Naive thymus-derived CD8-positive, alpha-beta T cell (primary cell): Measurements from ENCODE around the gene MARK4. TPM values are rescaled to one million over a fixed set of nuclear protein-coding genes. Genes with fewer than 3 reads are reported as not detected.

ENCODE experiments used
- ATAC-seq, 2 donors: fragments of 150-1000 bp; cut with Tn5 transposase in 1 of 2; sonication (Bioruptor Pico), chemical (Tn5 transposase) in 1 of 2; 1 replicate in 1 of 2; 2 replicates in 1 of 2; pipeline ENCODE4 v1.10.0; 2021; ENCODE audit warnings: mild to moderate bottlenecking in 2 of 2, moderate library complexity in 2 of 2
- POLR2A ChIA-PET: fragments of 350-600 bp; sonication (Branson Sonifier 250); formaldehyde crosslinking; loops from one replicate; lab custom pipeline; 2021; ENCODE audit warnings: antibody characterized with exemption; lab: Charles Lee
- DNase-seq, 10 donors: peaks; one replicate each; pipeline versions ENCODE4 v3.0.0 to v3.0.0-alpha.2; 2020 to 2022
- H3K27ac Mint-ChIP-seq, 10 donors: one replicate each; pipeline ENCODE4 v1.8.0; 2020 to 2022; ENCODE audit warnings: mild to moderate bottlenecking in 10 of 10, mixed read lengths in 10 of 10, moderate library complexity in 4 of 10, inconsistent platforms in 1 of 10
- H3K27me3 Mint-ChIP-seq, 5 donors: one replicate each; pipeline ENCODE4 v1.8.0; 2021 to 2022; ENCODE audit warnings: mixed read lengths in 5 of 5
- H3K36me3 Mint-ChIP-seq, 3 donors: one replicate each; pipeline ENCODE4 v1.8.0; 2020 to 2022; ENCODE audit warnings: mixed read lengths in 3 of 3, mild to moderate bottlenecking in 2 of 3, inconsistent platforms in 1 of 3
- H3K4me1 Mint-ChIP-seq, 4 donors: one replicate each; pipeline ENCODE4 v1.8.0; 2021 to 2022; ENCODE audit warnings: mixed read lengths in 4 of 4
- H3K4me3 Mint-ChIP-seq, 10 donors: one replicate each; pipeline ENCODE4 v1.8.0; 2020 to 2022; ENCODE audit warnings: mild to moderate bottlenecking in 10 of 10, mixed read lengths in 10 of 10, moderate library complexity in 6 of 10, inconsistent platforms in 1 of 10
- H3K9me3 Mint-ChIP-seq, 9 donors: one replicate each; pipeline ENCODE4 v1.8.0; 2020 to 2022; ENCODE audit warnings: mixed read lengths in 9 of 9, mild to moderate bottlenecking in 3 of 9, inconsistent platforms in 1 of 9, moderate library complexity in 1 of 9
- polyA plus RNA-seq, 3 donors: library from polyadenylated mRNA; unstranded; fragments of 300-500 nt; fragmentation: Illumina TruSeq; gene quantifications; one replicate each; pipeline ENCODE4 v1.2.3, GENCODE V29; 2021
- total RNA-seq, 8 experiments: library from RNA in 2 of 8; stranded (reverse) in 2 of 8; gene quantifications; one replicate each; pipeline ENCODE4 v1.2.3 and lab custom pipeline; 2021 to 2026

MARK4 gene
- total and polyA plus RNA-seq, 5 experiments from 2014 or later = 0.79 to 24.9 (median 0.95) TPM

DNA sequence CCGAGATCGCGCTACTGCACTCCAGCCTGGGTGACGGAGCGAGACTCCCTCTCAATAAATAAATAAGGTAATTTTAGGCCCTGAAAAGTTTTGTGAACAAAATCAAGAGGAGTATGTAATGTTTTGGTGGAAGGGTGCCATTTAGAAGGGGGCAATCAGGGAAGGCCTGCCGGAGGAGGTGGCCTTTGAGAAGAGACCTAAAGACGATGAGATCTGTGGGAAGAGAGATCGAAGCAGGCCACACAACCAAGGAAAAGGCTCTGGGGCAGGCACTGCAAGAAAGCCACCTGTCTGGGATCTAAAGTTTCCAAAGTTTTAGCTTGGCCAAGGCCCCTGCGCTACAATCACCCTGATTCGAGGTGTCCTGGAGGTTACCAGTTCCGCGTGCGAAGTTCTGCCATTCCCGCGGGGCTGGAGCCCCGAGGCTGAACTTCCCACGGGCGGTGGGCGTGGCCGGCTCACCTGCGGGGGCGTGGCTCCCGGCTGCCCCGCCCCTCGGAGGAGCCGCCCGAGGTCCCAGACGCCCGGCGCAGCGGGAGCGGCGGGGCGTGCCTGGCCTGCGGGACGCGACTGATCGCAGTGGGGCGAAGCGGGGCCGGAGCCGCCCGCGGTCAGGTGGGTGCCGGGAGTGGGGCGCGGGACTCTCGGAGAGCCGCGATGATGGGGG is 89.3 kb downstream of the MARK4 start, which contains the start of gene KLC3:
Gene KLC3, plus strand, starts transcription at position 519 of the 667 bp plus-strand sequence. CDS start 4,792 bp downstream, outside the sequence.
- Mint-ChIP-seq H3K27ac (no peak within 1 kb of the TSS), H3K27me3 (peaks cover 15 to 39% (median 22%) of the 10 kb centered on the region in 5 donors), H3K4me3 (peak within 1 kb of the TSS; percentile 12 to 85 (median 65)), H3K9me3 (no peaks in the 10 kb centered on the region), H3K4me1 (peaks cover 5 to 9% (median 8%) of the 10 kb centered on the region in 4 donors), H3K36me3 (no peaks in the 10 kb centered on the region)
- POLR2A ChIA-PET = no interaction called here
- ATAC-seq = peak; percentile 51 to 56
- peak in 8 of 10 donors; percentile 18 to 52 (median 37) for DNase-seq

DNA sequence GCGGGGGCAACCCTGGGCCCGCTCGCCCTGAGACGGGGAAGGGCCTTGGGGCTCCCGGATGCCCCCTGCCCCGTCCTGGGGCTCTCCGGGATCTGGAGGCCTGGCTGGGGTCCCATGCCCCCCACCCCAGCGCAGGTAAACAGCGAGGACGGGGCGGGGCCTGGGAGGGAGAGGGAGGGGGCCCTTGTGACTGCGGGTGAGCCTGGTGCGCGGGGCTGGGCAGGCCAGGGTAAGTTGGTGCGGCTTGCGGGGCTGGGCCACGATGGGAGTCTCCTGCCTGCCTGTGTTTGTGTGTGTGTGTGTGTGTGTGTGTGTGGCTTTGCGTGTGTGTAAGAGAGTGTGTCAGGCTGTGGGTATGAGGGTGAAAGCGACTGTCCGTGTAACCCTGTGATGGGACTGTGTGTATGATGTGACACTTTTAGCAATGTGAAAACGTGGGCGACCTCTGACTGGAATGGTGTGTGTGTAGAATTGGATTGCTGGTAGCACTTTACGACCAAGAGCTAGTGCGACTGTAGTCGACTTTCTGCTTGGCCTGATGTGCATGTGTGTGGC is 89.9 kb downstream of the MARK4 start:
- H3K27me3 Mint-ChIP-seq = peaks cover 17 to 43% (median 24%) of the 10 kb centered on the region in 5 donors
- ATAC-seq (peak; percentile 34 to 44), DNase-seq (peak in 1 of 10 donors; percentile 5)
- no peaks in the 10 kb centered on the region for H3K36me3 Mint-ChIP-seq
- POLR2A ChIA-PET = no interaction called here
- H3K27ac Mint-ChIP-seq = no peak overlapping the region
- peaks cover 5 to 9% (median 8%) of the 10 kb centered on the region in 4 donors for H3K4me1 Mint-ChIP-seq
- no peak overlapping the region for H3K4me3 Mint-ChIP-seq
- H3K9me3 Mint-ChIP-seq = no peaks in the 10 kb centered on the region

DNA sequence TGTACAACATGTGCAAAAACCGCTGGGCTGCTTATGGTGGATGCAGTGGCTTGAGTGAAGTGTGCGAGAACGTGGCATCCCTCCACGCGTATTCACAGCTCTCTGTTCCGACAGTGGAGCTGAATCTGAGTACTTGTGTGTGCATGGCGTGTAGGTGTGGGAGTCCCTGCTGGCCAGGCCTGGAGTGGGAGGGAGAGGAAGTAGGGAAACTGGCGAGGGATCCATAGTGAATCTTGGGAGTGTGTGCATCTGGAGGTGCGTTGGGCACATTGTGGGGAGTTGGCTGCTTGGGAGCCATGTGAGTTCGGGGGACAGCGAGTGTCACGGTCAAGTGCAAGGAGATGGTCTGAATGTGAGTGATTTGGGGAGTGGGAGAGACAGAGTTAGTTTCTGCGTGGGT is 91.8 kb downstream of the MARK4 start:
- peaks cover 15 to 37% (median 26%) of the 10 kb centered on the region in 5 donors for H3K27me3 Mint-ChIP-seq
- no peak overlapping the region for H3K4me3 Mint-ChIP-seq
- DNase-seq = no peak
- no peaks in the 10 kb centered on the region for H3K36me3 Mint-ChIP-seq
- no peak for ATAC-seq
- no peak overlapping the region for H3K27ac Mint-ChIP-seq
- no peaks in the 10 kb centered on the region for H3K9me3 Mint-ChIP-seq
- POLR2A ChIA-PET = no interaction called here
- H3K4me1 Mint-ChIP-seq = peaks cover 5 to 9% (median 8%) of the 10 kb centered on the region in 4 donors

DNA sequence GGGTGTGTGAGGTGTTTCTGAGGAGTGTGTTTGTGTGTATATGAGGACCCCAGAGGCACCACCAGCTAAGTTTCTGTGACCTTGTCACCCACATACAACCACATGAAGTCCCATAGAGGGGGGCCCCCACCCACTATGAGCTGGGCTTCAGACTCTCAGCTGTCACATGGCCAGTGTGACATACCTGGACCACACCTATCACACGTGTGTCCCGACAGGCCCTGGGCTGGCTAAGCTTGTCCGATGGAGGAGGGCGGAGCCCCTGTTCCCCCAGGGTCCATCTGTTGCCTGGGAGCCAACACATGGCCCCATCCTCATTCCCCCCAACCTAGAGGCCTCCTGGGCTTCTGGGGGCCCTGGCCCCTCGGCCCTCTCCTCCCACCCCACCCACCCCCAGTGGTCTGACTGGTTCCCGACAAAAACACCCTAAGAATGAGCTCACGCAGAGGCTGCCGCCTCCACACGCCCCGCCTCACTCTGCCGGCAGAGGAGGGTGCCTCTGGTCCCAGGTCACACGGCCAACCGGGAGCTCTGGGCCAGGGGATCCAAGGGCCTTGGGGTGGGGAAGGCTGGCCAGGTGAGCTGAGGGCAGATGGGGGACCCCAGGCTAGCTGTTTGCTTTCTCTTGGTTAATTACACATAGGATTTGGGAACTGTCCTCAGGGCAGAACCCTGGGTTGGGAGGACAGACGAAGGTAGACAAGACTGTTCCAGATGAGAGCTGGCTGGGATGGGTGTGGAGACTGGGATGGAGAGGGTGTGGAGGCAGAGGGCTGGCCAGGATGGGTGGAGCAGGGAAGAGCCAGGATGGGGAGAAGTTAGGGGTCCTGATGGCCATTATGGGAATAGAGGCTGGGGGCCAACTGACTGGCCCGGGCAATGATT is 93.8 kb downstream of the MARK4 start:
- Mint-ChIP-seq H3K9me3 (no peaks in the 10 kb centered on the region), H3K27ac (peak overlapping the region in 1 of 10 donors; percentile 32), H3K27me3 (peaks cover 8 to 26% (median 21%) of the 10 kb centered on the region in 5 donors), H3K4me1 (peaks cover 2 to 11% (median 5%) of the 10 kb centered on the region in 4 donors), H3K36me3 (no peaks in the 10 kb centered on the region), H3K4me3 (no peak overlapping the region)
- no peak for ATAC-seq
- DNase-seq = no peak
- POLR2A ChIA-PET = no interaction called here

DNA sequence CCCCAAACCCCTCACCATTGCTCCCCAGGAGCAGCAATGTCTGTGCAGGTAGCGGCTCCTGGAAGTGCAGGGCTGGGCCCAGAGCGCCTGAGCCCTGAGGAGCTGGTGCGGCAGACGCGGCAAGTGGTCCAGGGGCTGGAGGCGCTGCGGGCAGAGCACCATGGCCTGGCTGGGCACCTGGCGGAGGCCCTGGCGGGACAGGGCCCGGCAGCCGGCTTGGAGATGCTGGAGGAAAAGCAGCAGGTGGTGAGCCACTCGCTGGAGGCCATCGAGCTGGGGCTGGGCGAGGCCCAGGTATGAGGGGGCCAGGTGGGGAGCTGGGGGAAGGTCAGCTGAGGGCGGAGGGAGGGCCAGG is 94.4 kb downstream of the MARK4 start:
- DNase-seq = no peak
- peaks cover 0 to 8% (median under 1%) of the 10 kb centered on the region in 4 donors for H3K4me1 Mint-ChIP-seq
- POLR2A ChIA-PET = no interaction called here
- H3K27me3 Mint-ChIP-seq = peaks cover 6 to 26% (median 16%) of the 10 kb centered on the region in 5 donors
- no peak overlapping the region for H3K27ac Mint-ChIP-seq
- no peak overlapping the region for H3K4me3 Mint-ChIP-seq
- no peaks in the 10 kb centered on the region for H3K36me3 Mint-ChIP-seq
- no peak for ATAC-seq
- H3K9me3 Mint-ChIP-seq = no peaks in the 10 kb centered on the region

DNA sequence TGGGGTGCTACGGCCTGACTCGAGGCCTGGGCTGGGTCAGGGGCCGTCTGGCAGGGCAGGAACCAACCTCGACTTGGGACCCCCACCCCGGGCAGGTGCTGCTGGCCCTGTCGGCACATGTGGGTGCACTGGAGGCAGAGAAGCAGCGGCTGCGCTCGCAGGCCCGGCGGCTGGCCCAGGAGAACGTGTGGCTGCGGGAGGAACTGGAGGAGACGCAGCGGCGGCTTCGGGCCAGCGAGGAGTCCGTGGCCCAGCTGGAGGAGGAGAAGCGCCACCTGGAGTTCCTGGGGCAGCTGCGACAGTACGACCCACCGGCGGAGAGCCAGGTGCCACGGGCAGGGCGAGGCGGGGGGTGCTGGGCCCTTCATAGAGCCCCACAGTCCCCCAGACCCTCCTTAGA is 95.4 kb downstream of the MARK4 start:
- no peak for DNase-seq
- peaks cover 0 to 8% (median 0%) of the 10 kb centered on the region in 4 donors for H3K4me1 Mint-ChIP-seq
- POLR2A ChIA-PET = no interaction called here
- H3K27ac Mint-ChIP-seq = no peak overlapping the region
- H3K27me3 Mint-ChIP-seq = peaks cover 6 to 26% (median 16%) of the 10 kb centered on the region in 5 donors
- H3K36me3 Mint-ChIP-seq = peaks cover 0 to 3% (median 0%) of the 10 kb centered on the region in 3 donors
- ATAC-seq = no peak
- no peak overlapping the region for H3K4me3 Mint-ChIP-seq
- no peaks in the 10 kb centered on the region for H3K9me3 Mint-ChIP-seq

DNA sequence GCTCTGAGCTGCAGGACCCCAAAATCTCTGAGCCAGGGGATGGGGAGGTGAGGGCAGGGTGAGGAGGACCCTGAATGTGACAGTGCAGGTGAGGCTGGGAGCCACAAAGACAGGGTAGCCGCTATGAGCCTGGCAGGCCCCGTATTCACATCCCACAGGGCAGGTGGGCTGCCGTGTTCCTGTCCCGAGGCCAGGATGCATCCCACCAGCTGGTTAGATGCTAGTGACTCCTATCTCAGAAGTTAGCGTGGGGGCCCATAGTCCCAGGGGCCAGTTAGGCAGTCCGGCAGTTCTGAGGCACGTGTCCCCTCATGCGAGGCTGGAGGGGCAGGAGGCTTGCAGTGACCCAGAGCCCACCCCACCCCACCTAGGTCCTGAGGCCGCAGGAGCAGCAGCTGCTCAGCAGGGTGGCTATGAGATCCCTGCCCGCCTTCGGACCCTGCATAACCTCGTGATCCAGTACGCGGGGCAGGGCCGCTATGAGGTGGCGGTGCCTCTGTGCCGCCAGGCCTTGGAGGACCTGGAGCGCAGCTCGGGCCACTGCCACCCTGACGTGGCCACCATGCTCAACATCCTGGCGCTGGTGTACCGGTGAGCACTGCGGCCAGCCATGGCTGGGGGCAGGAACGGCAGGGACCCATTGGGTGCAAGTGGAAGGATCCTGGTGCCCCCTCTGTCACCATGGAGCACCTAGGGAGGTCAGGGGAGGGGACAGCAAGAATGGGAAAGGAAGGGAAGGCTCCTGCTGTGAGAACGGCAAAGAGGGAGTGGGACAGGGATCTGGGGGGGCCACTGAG is 96.7 kb downstream of the MARK4 start:
- peaks cover 0 to 5% (median 0%) of the 10 kb centered on the region in 3 donors for H3K36me3 Mint-ChIP-seq
- POLR2A ChIA-PET = no interaction called here
- H3K4me3 Mint-ChIP-seq = no peak overlapping the region
- peaks cover 0 to 8% (median 0%) of the 10 kb centered on the region in 4 donors for H3K4me1 Mint-ChIP-seq
- H3K27me3 Mint-ChIP-seq = peaks cover 6 to 26% (median 16%) of the 10 kb centered on the region in 5 donors
- H3K9me3 Mint-ChIP-seq = no peaks in the 10 kb centered on the region
- no peak for DNase-seq
- ATAC-seq = no peak
- no peak overlapping the region for H3K27ac Mint-ChIP-seq

DNA sequence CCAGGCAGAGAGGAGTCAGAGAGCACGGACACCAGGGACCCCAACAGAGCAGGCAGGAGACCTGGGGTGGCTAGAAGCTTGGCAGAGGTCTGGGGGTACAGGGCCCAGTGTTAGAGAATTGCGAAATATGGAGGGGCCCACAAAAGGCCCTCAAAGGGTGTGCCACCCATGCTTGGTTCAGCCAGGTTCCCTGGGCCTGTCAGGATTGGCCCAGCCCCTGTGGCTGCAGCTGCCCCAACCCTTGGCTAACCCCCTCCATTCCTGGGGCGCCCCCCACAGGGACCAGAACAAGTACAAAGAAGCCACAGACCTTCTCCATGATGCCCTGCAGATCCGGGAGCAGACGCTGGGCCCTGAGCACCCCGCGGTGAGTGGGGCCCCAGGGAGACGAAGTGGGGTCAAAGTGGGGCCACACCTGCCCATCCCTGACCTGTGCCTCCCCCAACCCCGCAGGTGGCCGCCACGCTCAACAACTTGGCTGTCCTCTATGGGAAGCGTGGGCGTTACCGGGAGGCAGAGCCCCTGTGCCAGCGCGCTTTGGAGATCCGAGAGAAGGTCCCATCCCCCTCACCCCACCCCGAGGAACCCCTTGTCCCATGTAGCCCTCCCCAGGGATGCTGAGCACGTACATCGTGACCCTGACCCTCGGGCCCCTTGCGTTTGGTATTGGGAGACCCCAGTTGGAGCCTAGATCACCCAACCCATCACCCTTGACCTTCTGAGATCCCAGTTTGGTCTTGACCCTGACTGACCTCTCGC is 97.5 kb downstream of the MARK4 start:
- DNase-seq (no peak), ATAC-seq (no peak)
- Mint-ChIP-seq H3K9me3 (no peaks in the 10 kb centered on the region), H3K4me1 (peaks cover 0 to 8% (median 0%) of the 10 kb centered on the region in 4 donors), H3K27ac (peak overlapping the region in 1 of 10 donors; percentile 80), H3K27me3 (peaks cover 5 to 26% (median 16%) of the 10 kb centered on the region in 5 donors), H3K36me3 (peaks cover 0 to 11% (median 2%) of the 10 kb centered on the region in 3 donors), H3K4me3 (no peak overlapping the region)
- POLR2A ChIA-PET = no interaction called here

DNA sequence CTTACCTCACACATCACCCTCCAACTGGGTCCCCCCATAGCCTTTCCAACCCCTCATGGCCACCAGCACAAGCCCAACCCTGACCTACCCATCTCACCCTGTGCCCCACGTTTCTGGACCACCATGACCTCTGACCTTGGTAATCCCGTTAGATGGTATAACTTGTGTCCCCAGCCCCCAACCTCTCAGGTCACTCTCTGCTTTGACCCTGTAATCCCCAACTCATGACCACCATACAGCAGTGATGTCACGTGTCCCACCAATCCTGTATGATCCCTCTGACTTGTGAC is 98.0 kb downstream of the MARK4 start:
- H3K27ac Mint-ChIP-seq = peak overlapping the region in 1 of 10 donors; percentile 80
- H3K4me1 Mint-ChIP-seq = peaks cover 0 to 8% (median 0%) of the 10 kb centered on the region in 4 donors
- no peak for DNase-seq
- no peaks in the 10 kb centered on the region for H3K9me3 Mint-ChIP-seq
- POLR2A ChIA-PET = no interaction called here
- H3K36me3 Mint-ChIP-seq = peaks cover 0 to 13% (median 2%) of the 10 kb centered on the region in 3 donors
- peaks cover 4 to 23% (median 16%) of the 10 kb centered on the region in 5 donors for H3K27me3 Mint-ChIP-seq
- ATAC-seq = no peak
- no peak overlapping the region for H3K4me3 Mint-ChIP-seq

DNA sequence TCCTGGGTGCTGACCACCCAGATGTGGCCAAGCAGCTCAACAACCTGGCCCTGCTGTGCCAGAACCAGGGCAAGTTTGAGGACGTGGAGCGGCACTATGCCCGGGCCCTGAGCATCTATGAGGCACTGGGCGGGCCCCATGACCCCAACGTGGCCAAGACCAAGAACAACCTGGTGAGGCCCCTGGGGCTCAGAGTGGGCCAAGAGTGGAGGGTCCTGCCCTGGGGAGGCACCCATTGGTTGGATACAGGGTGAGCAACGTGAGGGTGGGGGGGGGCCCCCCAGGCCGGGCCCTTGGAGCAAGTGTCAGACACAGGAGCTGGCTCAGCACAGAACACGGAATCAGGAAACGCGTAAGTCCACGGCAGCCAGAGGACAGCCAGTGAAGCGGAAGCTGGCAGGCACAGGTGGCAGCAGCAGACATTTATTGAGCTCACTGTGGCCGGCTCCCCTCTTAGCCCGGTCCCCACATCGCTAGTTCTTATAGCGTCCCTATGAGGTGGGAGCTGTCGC is 98.4 kb downstream of the MARK4 start:
- Mint-ChIP-seq H3K4me1 (peaks cover 0 to 8% (median under 1%) of the 10 kb centered on the region in 4 donors), H3K27me3 (peaks cover 2 to 19% (median 13%) of the 10 kb centered on the region in 5 donors), H3K36me3 (peaks cover 0 to 18% (median 2%) of the 10 kb centered on the region in 3 donors), H3K9me3 (no peaks in the 10 kb centered on the region), H3K27ac (peak overlapping the region in 1 of 10 donors; percentile 80), H3K4me3 (no peak overlapping the region)
- ATAC-seq (no peak), DNase-seq (no peak)
- POLR2A ChIA-PET = no interaction called here

DNA sequence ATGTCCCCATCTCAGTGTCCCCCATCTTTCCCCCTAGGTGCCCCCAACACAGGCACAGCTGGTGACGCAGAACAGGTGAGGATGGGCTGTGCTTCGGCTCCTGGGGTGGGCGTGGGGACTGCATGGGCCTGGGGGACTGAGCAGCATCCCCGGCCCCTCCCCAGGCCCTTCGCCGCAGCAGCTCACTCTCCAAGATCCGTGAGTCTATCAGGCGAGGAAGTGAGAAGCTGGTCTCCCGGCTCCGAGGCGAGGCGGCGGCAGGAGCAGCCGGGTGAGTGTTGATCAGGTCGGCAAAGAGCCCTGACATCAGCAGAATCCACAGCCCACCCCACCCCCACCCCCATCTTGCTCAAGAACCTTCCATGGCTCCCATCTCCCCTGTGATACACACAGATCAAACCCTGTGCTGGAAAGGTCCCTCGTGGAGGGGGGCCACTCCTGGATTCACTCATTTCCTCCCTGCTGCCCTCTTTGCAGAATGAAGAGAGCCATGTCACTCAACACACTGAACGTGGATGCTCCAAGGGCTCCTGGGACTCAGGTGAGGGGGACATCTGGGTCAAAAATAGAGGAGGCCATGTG is 99.5 kb downstream of the MARK4 start:
- H3K4me1 Mint-ChIP-seq = peaks cover 0 to 8% (median 2%) of the 10 kb centered on the region in 4 donors
- H3K27ac Mint-ChIP-seq = peak overlapping the region in 1 of 10 donors; percentile 15
- H3K4me3 Mint-ChIP-seq = no peak overlapping the region
- H3K27me3 Mint-ChIP-seq = peaks cover 0 to 8% (median 7%) of the 10 kb centered on the region in 5 donors
- peaks cover 0 to 22% (median 5%) of the 10 kb centered on the region in 3 donors for H3K36me3 Mint-ChIP-seq
- POLR2A ChIA-PET = no interaction called here
- H3K9me3 Mint-ChIP-seq = no peaks in the 10 kb centered on the region
- no peak for DNase-seq
- no peak for ATAC-seq
